Natural killer cell (primary cell): ENCODE measurements around the gene PRIMA1. TPM values are rescaled to one million over a fixed set of nuclear protein-coding genes. Genes with fewer than 3 reads are reported as not detected.

Source experiments
- ATAC-seq, 3 donors: fragments of 150-1000 bp in 2 of 3; fragments of 200-7000 bp in 1 of 3; cut with Tn5 transposase; 1 replicate in 1 of 3; 2 replicates in 2 of 3; pipeline ENCODE4 v1.10.0; 2021; ENCODE audit warnings: mild to moderate bottlenecking in 2 of 3, moderate library complexity in 2 of 3
- DNase-seq, 2 donors: peaks; one replicate each; pipeline versions ENCODE4 v3.0.0 to v3.0.0-alpha.2; 2013 to 2021; ENCODE audit warnings: mixed read lengths in 1 of 2
- H3K27ac ChIP-seq: one replicate; pipeline ENCODE4 v1.5.1; 2013; ENCODE audit warnings: mild to moderate bottlenecking, low read length
- H3K27me3 ChIP-seq: one replicate; pipeline ENCODE4 v1.6.1; 2013; ENCODE audit warnings: low read length; ENCODE audit not compliant: control insufficient read depth, insufficient read depth
- H3K36me3 ChIP-seq: one replicate; pipeline ENCODE4 v1.6.1; 2013; ENCODE audit warnings: low read length; ENCODE audit not compliant: control insufficient read depth, insufficient read depth
- H3K4me1 ChIP-seq: one replicate; pipeline ENCODE4 v1.6.1; 2013; ENCODE audit warnings: low read length; ENCODE audit not compliant: control insufficient read depth, insufficient read depth
- H3K4me3 ChIP-seq: one replicate; pipeline ENCODE4 v1.5.1; 2013; ENCODE audit warnings: low read length
- H3K9me3 ChIP-seq: one replicate; pipeline ENCODE4 v1.6.1; 2013; ENCODE audit warnings: low read length; ENCODE audit not compliant: control insufficient read depth, insufficient read depth
- H3K27ac Mint-ChIP-seq, 2 donors: one replicate each; pipeline ENCODE4 v1.8.0; 2022; ENCODE audit warnings: mild to moderate bottlenecking in 2 of 2, mixed read lengths in 2 of 2, moderate library complexity in 1 of 2
- H3K27me3 Mint-ChIP-seq, 2 donors: one replicate each; pipeline ENCODE4 v1.8.0; 2022; ENCODE audit warnings: low read depth in 2 of 2, mixed read lengths in 2 of 2
- H3K36me3 Mint-ChIP-seq: one replicate; pipeline ENCODE4 v1.8.0; 2022; ENCODE audit warnings: mixed read lengths
- H3K4me1 Mint-ChIP-seq, 2 donors: one replicate each; pipeline ENCODE4 v1.8.0; 2022; ENCODE audit warnings: mixed read lengths in 2 of 2
- H3K4me3 Mint-ChIP-seq: one replicate; pipeline ENCODE4 v1.8.0; 2022; ENCODE audit warnings: mild to moderate bottlenecking, moderate library complexity, mixed read lengths
- H3K9me3 Mint-ChIP-seq, 2 donors: one replicate each; pipeline ENCODE4 v1.8.0; 2022; ENCODE audit warnings: mixed read lengths in 2 of 2
- WGBS: methylation state at CpG from one replicate; pipeline ENCODE4 v1.1.7; 2013; ENCODE audit warnings: missing lambda C conversion rate; ENCODE audit not compliant: insufficient coverage; 5-methylcytosine and 5-hydroxymethylcytosine counted together
- intact Hi-C: fragments of 100-400 bp; cut with micrococcal nuclease; formaldehyde crosslinking; loops from one replicate; pipeline ENCODE4 v1.14.2; 2022
- total RNA-seq, 4 donors: library from RNA; stranded (reverse); fragments of 120-200 nt in 1 of 4; gene quantifications; one replicate each; pipeline versions ENCODE4 v1.2.3 to v1.2.4, GENCODE V29; 2013 to 2022
- TF ChIP-seq, protein P1 (sequence below): fragments of 200-600 bp; IDR thresholded peaks from one replicate; pipeline ENCODE4 v1.8.0; 2022; ENCODE audit warnings: antibody characterized with exemption

PRIMA1 gene
- total RNA-seq, 3 donors from 2014 or later (not counting 1 experiment from before 2014, with no cell fraction given): not detected

DNA sequence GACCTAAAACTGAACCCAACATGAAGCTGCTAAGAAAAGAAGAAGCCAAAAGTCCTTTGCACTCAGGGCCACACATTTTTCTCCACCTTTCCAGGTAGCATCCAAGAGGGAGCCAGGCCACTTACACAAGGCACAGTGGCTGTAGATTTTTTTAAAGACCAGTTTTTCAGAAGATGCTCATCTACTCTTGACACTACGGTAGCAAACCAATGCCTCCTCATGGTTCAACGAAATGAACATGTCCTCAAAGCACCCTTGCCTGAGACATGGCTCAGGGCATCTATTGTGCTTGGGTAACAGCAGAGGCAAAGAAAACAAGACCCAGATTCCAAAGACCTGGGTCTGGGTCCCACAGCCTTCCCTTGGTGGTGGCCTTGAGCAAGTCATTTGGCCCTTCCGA lies 22.3 kb downstream of the PRIMA1 start:
- no peaks in the 10 kb centered on the region for H3K4me1 ChIP-seq
- Mint-ChIP-seq H3K9me3 (no peaks in the 10 kb centered on the region), H3K27ac (no peak overlapping the region), H3K4me3 (no peak overlapping the region), H3K4me1 (no peaks in the 10 kb centered on the region), H3K36me3 (no peaks in the 10 kb centered on the region), H3K27me3 (peaks cover 11 to 16% of the 10 kb centered on the region in 2 donors)
- H3K36me3 ChIP-seq: no peaks in the 10 kb centered on the region
- ATAC-seq (no peak), DNase-seq (no peak)
- H3K4me3 ChIP-seq: no peak overlapping the region
- TF ChIP-seq, protein P1, sequence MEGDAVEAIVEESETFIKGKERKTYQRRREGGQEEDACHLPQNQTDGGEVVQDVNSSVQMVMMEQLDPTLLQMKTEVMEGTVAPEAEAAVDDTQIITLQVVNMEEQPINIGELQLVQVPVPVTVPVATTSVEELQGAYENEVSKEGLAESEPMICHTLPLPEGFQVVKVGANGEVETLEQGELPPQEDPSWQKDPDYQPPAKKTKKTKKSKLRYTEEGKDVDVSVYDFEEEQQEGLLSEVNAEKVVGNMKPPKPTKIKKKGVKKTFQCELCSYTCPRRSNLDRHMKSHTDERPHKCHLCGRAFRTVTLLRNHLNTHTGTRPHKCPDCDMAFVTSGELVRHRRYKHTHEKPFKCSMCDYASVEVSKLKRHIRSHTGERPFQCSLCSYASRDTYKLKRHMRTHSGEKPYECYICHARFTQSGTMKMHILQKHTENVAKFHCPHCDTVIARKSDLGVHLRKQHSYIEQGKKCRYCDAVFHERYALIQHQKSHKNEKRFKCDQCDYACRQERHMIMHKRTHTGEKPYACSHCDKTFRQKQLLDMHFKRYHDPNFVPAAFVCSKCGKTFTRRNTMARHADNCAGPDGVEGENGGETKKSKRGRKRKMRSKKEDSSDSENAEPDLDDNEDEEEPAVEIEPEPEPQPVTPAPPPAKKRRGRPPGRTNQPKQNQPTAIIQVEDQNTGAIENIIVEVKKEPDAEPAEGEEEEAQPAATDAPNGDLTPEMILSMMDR: no peak
- no peaks in the 10 kb centered on the region for H3K9me3 ChIP-seq
- H3K27me3 ChIP-seq: no peaks in the 10 kb centered on the region
- H3K27ac ChIP-seq: no peak overlapping the region
- 61% methylated on average over 3 of the region's 3 CpGs for WGBS
- intact Hi-C loops: no loop called here

DNA sequence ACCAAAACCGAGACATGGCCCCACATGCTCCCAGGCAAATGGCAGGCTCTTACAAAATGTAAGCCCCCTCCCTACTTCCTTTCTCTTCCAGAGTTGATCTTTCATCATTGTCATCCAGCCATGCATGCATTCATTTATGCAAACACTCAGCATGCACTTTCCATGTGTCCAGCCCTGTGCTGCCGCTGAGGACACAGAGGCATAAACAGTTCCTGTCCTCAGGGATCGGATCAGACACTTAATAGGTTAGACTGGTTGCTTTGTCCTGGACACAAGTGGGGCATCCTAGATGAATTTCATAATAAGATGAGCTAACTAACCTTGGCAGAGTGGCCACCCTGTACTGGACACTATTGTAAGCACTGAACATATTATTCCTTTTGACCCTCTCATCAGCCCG lies 23.1 kb downstream of the PRIMA1 start:
- no peak overlapping the region for H3K4me3 Mint-ChIP-seq
- Histone ChIP-seq H3K27me3 (no peaks in the 10 kb centered on the region), H3K27ac (no peak overlapping the region), H3K36me3 (no peaks in the 10 kb centered on the region), H3K4me3 (no peak overlapping the region), H3K4me1 (no peaks in the 10 kb centered on the region), H3K9me3 (no peaks in the 10 kb centered on the region)
- 86% methylated on average over 4 of the region's 4 CpGs for WGBS
- peaks cover 9 to 16% of the 10 kb centered on the region in 2 donors for H3K27me3 Mint-ChIP-seq
- H3K27ac Mint-ChIP-seq: no peak overlapping the region
- ATAC-seq: no peak
- no peaks in the 10 kb centered on the region for H3K36me3 Mint-ChIP-seq
- no peaks in the 10 kb centered on the region for H3K9me3 Mint-ChIP-seq
- no peaks in the 10 kb centered on the region for H3K4me1 Mint-ChIP-seq
- intact Hi-C loops: no loop called here
- no peak for DNase-seq
- TF ChIP-seq, protein P1: no peak

DNA sequence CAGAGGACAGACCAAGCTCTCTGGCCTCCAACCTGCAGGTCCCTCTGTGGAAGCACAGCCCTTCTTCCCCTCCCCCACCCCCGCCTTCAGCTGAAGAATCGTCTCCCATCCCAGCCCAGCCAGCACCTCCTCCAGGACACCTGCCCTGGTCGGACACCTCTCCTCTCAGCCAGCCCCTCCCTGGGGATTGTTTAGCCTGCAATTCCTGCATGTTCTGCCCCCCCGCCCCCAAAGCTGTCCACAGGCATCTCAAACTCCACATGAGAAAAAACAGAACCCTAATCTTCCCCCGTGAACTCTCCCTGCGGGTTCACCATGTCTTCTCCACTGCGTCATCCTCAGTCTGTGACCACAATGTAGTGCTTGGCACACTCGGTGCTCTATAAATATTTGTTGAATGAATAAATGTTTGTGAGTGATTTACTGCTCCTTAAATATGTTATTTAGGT lies 24.1 kb downstream of the PRIMA1 start:
- H3K9me3 ChIP-seq: no peaks in the 10 kb centered on the region
- H3K4me3 ChIP-seq: no peak overlapping the region
- TF ChIP-seq, protein P1: no peak
- H3K36me3 ChIP-seq: no peaks in the 10 kb centered on the region
- H3K27ac Mint-ChIP-seq: no peak overlapping the region
- no peak overlapping the region for H3K4me3 Mint-ChIP-seq
- H3K27me3 ChIP-seq: no peaks in the 10 kb centered on the region
- H3K4me1 Mint-ChIP-seq: no peaks in the 10 kb centered on the region
- H3K27ac ChIP-seq: no peak overlapping the region
- ATAC-seq (no peak), DNase-seq (no peak)
- H3K36me3 Mint-ChIP-seq: no peaks in the 10 kb centered on the region
- 61% methylated on average over 8 of the region's 8 CpGs for WGBS
- H3K9me3 Mint-ChIP-seq: no peaks in the 10 kb centered on the region
- no peaks in the 10 kb centered on the region for H3K4me1 ChIP-seq
- intact Hi-C loops: no loop called here
- peaks cover 8 to 14% of the 10 kb centered on the region in 2 donors for H3K27me3 Mint-ChIP-seq

DNA sequence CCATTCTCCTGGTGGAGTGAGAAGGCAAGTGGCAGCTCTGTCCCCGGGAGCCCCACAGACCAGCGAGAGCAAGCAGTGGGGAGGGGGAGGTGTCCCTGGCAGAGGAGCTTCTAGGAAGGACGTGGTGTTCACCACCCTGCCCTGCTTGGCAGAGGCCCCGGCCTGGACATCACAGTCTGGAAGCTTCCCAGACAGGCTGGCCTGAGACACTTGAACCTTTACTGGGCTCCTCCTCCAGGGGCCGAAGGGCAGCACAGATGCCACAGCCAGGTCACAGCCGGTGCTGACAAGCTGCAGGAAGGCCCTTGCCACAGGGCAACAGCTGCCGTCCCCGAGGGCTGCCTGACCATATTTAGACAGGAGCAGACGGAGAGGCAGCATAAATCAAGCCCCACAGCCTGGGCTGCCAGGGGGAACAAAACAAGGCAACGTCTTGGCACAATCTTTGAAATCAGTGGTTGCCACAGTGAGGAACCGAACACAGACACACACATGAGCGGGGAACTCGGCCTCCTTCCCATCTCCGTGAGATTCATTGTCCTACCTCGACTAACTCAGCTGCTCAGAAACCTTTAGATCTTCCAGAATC lies 28.5 kb downstream of the PRIMA1 start:
- H3K4me1 ChIP-seq: no peaks in the 10 kb centered on the region
- DNase-seq: no peak
- 7% methylated on average over 15 of the region's 15 CpGs for WGBS
- Mint-ChIP-seq H3K27me3 (peaks cover 8 to 11% of the 10 kb centered on the region in 2 donors), H3K36me3 (no peaks in the 10 kb centered on the region), H3K4me1 (no peaks in the 10 kb centered on the region), H3K27ac (no peak overlapping the region), H3K9me3 (no peaks in the 10 kb centered on the region), H3K4me3 (no peak overlapping the region)
- no peaks in the 10 kb centered on the region for H3K27me3 ChIP-seq
- no peaks in the 10 kb centered on the region for H3K9me3 ChIP-seq
- TF ChIP-seq, protein P1: no peak
- no peak for ATAC-seq
- no peaks in the 10 kb centered on the region for H3K36me3 ChIP-seq
- intact Hi-C loops: no loop called here
- no peak overlapping the region for H3K4me3 ChIP-seq
- H3K27ac ChIP-seq: no peak overlapping the region
